Measurements from ENCODE around the gene TLK1. TPM values are rescaled to one million over a fixed set of nuclear protein-coding genes. Genes with fewer than 3 reads are reported as not detected.

Gene TLK1
- total RNA-seq, 1 experiment from 2014 or later = 14.8 TPM

DNA sequence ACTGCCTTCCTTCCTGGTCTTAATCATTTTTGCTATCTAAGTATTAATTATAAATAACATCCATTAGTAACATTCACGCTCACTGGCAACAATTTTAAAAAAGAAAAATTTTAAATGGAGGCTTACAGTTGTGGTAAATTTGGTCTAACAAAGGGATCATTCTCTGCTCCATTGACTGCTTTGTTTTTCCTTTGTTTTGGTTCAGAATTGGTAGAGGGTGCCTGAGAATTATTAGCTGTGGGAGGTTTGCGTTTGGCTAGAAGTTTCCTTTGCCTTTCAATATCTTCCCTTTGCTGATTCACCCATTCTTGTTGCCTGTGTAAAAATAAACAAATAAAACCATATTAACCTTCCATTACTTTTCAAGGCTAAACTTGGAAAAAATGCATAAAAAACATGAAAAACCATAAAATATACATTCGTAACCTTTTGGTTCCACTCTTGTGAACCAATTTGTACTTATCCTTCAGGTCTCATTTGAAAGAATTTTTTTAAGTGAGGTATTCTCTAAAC, 114.6 kb downstream of the TLK1 start:
- no peak for DNase-seq (ENCODE audit: low read depth)
- in situ Hi-C loops (cut with HindIII; ENCODE audit: low pct_unique_long_range_greater_than_20kb, low sequenced_read_pairs) = no loop called here

- DNase-seq (ENCODE audit: low read depth) = no peak
- in situ Hi-C loops (cut with HindIII; ENCODE audit: low pct_unique_long_range_greater_than_20kb, low sequenced_read_pairs) = no loop called here
Measured at GRCh38 chr2:171044416-171044815, 116.3 kb downstream of the TLK1 start.

GRCh38 chr2:171042253-171042969, 118.3 kb downstream of the TLK1 start:
- DNase-seq (ENCODE audit: low read depth) = no peak
- in situ Hi-C loops (cut with HindIII; ENCODE audit: low pct_unique_long_range_greater_than_20kb, low sequenced_read_pairs) = no loop called here

- DNase-seq (ENCODE audit: low read depth) = no peak
- in situ Hi-C loops (cut with HindIII; ENCODE audit: low pct_unique_long_range_greater_than_20kb, low sequenced_read_pairs) = no loop called here
Measured at GRCh38 chr2:171036532-171036931, 124.2 kb downstream of the TLK1 start.

- DNase-seq (ENCODE audit: low read depth) = no peak
- in situ Hi-C loops (cut with HindIII; ENCODE audit: low pct_unique_long_range_greater_than_20kb, low sequenced_read_pairs) = no loop called here
Measured at GRCh38 chr2:171034315-171034714, 126.4 kb downstream of the TLK1 start.

GRCh38 chr2:171025214-171025613, 135.5 kb downstream of the TLK1 start:
- DNase-seq (ENCODE audit: low read depth) = no peak
- in situ Hi-C loops (cut with HindIII; ENCODE audit: low pct_unique_long_range_greater_than_20kb, low sequenced_read_pairs) = no loop called here

DNA sequence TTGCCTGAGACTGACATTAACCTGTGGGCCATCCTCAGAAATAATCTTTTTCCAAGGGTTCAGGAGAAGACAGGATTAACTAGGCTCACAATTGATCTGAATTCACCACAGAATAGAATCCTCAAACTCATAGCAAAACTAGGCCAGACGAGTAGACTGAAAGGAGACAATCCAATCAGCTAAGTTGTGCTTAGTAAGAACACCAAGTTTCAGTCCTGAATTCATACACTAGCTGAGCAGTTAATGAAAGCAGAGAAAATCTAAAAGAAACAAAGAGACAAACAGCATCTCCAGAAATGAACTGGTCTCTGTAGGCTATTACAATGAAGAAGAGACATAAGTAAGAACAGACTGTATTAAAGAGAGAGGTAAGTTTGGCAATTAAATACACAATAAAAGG, 142.2 kb downstream of the TLK1 start:
- DNase-seq (ENCODE audit: low read depth) = no peak
- in situ Hi-C loops (cut with HindIII; ENCODE audit: low pct_unique_long_range_greater_than_20kb, low sequenced_read_pairs) = no loop called here

DNA sequence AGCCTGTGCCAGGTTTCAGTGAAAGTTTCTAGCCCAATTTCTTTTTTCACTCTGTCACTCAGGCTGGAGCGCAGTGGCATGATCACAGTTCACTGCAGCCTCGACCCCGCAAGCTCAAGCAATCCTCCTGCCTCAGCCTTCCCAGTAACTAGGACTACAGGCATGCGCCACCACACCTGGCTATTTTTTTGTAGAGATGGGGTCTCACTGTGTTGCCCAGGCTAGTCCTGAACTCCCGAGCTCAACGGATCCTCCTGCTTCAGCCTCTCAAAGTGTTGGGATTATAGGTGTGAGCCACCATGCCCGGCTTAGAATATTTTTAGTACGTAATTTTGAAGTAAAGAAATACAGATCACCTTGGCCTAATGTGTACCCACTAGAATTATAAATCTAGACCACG, 144.6 kb downstream of the TLK1 start:
- no peak for DNase-seq (ENCODE audit: low read depth)

DNA sequence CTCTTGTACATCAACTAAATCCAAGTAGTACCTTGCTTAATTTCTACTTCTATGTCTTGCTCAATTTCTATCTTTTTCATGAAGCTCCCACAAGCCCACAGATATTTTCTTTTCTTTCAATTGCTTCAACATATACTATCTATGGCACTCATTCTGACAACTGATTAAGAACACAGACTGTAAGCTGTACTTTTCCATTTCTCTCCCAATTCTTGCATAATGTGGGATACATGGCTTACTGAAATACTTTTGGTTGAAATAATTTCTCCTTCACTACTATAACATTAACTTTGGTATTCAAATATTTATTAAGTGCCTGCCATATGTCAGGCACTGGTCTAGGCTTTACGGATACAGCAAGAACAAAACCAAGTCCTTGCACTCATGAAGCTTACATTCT, 146.8 kb downstream of the TLK1 start:
- in situ Hi-C loops (cut with HindIII; ENCODE audit: low pct_unique_long_range_greater_than_20kb, low sequenced_read_pairs) = no loop called here
- no peak for DNase-seq (ENCODE audit: low read depth)

More for the DNA sequence above, 144.6 kb downstream of the TLK1 start:
- in situ Hi-C loops (cut with HindIII; ENCODE audit: low pct_unique_long_range_greater_than_20kb, low sequenced_read_pairs) = no loop called here

GRCh38 chr2:171009386-171009785, 151.3 kb downstream of the TLK1 start:
- in situ Hi-C loops (cut with HindIII; ENCODE audit: low pct_unique_long_range_greater_than_20kb, low sequenced_read_pairs) = no loop called here

DNA sequence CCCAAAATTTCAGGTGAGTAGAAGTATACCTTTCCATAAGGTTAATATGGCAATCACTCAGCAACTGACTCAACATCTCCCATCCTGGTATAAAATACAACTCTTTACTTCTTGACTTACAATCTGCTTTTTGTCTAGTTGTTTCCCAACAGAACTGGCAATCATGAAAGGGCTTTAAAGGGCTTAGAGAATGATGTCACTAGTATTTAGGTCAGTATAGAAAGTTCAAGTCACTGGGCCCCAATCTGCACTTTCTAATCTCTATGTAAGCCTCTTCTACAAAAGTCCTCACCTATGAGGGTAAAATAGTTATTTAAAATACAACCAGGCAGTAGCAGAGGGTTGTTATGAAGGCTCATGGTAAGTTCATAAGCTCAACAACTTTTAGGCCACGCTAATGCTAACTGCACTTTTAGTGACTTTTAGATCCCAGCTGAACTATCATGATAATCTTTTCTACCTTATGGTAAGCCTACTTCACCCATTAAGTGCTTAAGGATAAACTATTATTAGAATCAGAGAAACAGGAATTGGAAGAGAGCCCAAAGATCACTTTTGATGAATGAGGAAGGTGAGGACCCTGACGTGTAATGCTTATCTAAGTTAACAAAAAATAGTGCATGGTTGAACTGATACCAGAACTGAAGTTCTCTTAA, 152.0 kb downstream of the TLK1 start:
- no peak for DNase-seq (ENCODE audit: low read depth)
- in situ Hi-C loops (cut with HindIII; ENCODE audit: low pct_unique_long_range_greater_than_20kb, low sequenced_read_pairs) = no loop called here

More at GRCh38 chr2:171009386-171009785, 151.3 kb downstream of the TLK1 start:
- DNase-seq (ENCODE audit: low read depth) = no peak

- in situ Hi-C loops (cut with HindIII; ENCODE audit: low pct_unique_long_range_greater_than_20kb, low sequenced_read_pairs) = no loop called here
- no peak for DNase-seq (ENCODE audit: low read depth)
Measured at GRCh38 chr2:171004833-171005232, 155.9 kb downstream of the TLK1 start.

DNA sequence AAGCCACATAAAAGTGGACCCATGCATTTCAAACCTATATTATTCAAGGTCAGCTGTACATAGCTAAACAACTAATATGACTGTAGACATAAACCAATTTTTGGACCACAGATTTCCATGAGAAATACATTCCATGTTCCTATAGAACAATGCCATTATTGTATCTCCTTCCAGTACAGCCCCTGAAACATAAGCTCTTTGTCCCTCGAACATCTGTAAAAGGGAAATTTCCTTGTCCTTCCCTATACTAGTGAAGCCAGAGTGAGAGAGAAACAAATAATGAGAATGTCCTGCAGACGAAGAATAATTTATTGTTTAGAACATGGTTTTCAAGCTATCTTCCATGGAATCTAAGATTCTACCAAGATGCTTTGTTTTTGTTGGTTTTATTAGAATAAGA, 156.3 kb downstream of the TLK1 start:
- in situ Hi-C loops (cut with HindIII; ENCODE audit: low pct_unique_long_range_greater_than_20kb, low sequenced_read_pairs) = no loop called here
- no peak for DNase-seq (ENCODE audit: low read depth)

- DNase-seq (ENCODE audit: low read depth) = no peak
- in situ Hi-C loops (cut with HindIII; ENCODE audit: low pct_unique_long_range_greater_than_20kb, low sequenced_read_pairs) = no loop called here
Measured at GRCh38 chr2:170999654-171000053, 161.0 kb downstream of the TLK1 start.

DNA sequence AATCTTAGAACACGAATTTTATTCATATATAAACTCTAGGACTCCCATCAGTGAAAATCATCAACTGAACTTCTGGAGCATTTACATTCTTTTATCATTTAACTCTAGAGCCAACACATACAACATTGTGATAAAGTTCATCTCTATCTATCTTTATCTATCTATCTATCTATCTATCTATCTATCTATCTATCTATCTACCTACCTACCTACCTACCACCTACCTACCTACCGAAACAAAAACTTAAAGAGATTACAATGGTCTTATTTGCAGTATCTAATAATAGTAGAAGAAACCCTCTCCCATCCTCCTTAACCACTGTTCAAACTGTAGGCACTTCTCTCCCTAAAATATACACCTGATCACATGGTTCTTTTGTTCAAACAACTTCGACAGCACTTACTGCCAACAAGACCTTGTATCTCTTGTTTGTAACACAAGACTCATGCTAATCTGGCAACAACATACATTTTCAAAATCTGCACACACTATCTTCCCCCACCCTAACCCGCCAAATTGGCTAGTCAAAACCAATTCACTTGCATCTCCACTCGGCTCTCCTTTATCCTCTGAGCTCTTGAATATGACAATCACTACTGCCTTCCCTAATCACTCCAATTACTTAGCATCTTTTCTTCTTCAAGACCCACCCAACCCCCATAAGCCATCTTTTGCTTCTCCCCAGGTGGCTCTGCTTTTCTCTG, 162.6 kb downstream of the TLK1 start:
- DNase-seq (ENCODE audit: low read depth) = no peak
- in situ Hi-C loops (cut with HindIII; ENCODE audit: low pct_unique_long_range_greater_than_20kb, low sequenced_read_pairs) = no loop called here

- in situ Hi-C loops (cut with HindIII; ENCODE audit: low pct_unique_long_range_greater_than_20kb, low sequenced_read_pairs) = no loop called here
- DNase-seq (ENCODE audit: low read depth) = no peak
Measured at GRCh38 chr2:170996316-170996715, 164.4 kb downstream of the TLK1 start.

DNA sequence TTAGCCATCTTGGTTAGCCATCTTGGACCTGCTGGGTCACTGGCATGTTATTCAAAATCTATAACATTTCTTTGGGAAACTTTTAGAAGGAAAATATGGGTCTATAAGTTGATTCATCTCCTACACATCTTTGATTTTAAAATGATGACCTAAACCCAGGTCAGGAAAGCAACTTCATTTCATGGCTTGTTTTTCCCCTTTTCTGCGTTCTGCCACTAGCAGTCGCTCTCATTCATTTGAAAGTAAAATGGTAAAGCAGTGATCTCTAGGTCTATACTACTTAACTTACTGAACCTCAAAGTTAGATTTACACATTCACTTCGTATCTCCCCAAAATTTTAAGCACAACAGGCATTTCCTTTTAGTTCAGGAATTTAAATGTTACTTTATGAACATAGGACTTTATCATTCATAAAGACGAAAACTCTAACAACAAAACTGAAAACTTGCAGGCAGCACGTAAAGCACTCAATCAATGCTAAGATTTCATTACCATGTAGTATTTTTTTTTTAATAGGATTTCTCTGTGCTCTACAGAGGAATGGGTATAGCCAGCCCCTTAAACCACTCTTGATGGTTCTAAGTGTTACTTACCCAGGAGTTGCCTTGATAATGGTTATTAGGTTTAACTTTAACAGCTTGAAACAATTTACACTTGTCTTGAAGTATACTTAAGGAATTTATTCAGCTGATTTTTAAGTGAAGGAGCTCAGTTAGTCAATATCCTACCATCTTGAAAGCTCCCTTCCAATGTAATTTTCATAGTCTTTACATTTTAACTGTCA, 169.1 kb downstream of the TLK1 start:
- no peak for DNase-seq (ENCODE audit: low read depth)
- in situ Hi-C loops (cut with HindIII; ENCODE audit: low pct_unique_long_range_greater_than_20kb, low sequenced_read_pairs) = no loop called here

DNA sequence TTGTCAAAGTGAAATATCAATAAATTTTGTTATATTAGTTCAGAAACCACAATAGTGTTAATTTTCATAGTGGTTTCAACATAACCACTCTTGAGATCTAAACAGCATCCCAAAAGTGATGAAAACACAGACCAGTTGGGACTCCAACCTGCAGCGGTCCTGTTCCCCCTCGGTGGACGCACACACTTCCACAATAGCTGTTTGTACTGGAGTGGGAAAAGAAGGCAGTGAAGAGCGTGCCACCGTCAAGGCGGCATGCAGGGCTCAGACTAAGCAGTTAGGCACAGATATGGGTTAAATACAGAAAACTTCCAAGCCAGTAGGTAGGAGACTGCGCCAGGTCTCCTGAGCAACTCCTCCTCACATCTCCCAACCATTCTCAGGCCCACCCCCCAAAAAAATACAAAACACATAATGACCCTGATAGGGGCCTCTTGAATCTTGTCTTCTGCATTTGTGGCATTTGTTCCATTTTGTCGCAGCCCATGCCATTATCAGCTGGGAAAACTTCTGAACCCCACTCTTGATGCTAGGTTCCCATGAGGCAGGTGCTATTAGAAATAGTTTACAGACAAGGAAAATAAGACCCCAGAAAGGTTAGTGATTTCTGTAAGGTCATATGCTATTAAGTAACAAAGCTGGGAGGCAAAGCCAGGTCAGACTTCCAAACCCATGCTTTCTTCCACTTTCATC, 174.0 kb downstream of the TLK1 start:
- in situ Hi-C loops (cut with HindIII; ENCODE audit: low pct_unique_long_range_greater_than_20kb, low sequenced_read_pairs) = no loop called here
- no peak for DNase-seq (ENCODE audit: low read depth)
